Measurements from ENCODE around the gene TAL1.

Gene TAL1

GRCh38 chr1:47224676-47225399 is 7.2 kb downstream of the TAL1 start:
- TF ChIP-seq ZFX (IDR thresholded peaks at IDR 0.05; ENCODE audit: borderline replicate concordance): no peak
- no peak for TF ChIP-seq CTCF (IDR thresholded peaks at IDR 0.05)
- no peak overlapping the region for H3K27ac ChIP-seq

- no peak for TF ChIP-seq CTCF (IDR thresholded peaks at IDR 0.05)
- no peak for TF ChIP-seq ZFX (IDR thresholded peaks at IDR 0.05; ENCODE audit: borderline replicate concordance)
- no peak overlapping the region for H3K27ac ChIP-seq
Measured at GRCh38 chr1:47223921-47224675, 7.9 kb downstream of the TAL1 start.

GRCh38 chr1:47223174-47223920 is 8.7 kb downstream of the TAL1 start:
- H3K27ac ChIP-seq: no peak overlapping the region
- TF ChIP-seq CTCF (IDR thresholded peaks at IDR 0.05): no peak
- no peak for TF ChIP-seq ZFX (IDR thresholded peaks at IDR 0.05; ENCODE audit: borderline replicate concordance)

- TF ChIP-seq CTCF (IDR thresholded peaks at IDR 0.05) (no peak), ZFX (IDR thresholded peaks at IDR 0.05; ENCODE audit: borderline replicate concordance) (no peak)
- H3K27ac ChIP-seq: no peak overlapping the region
Measured at GRCh38 chr1:47222476-47222875, 9.5 kb downstream of the TAL1 start.

GRCh38 chr1:47219590-47220220 is 12.3 kb downstream of the TAL1 start:
- no peak overlapping the region for H3K27ac ChIP-seq
- TF ChIP-seq CTCF (IDR thresholded peaks at IDR 0.05): no peak
- no peak for TF ChIP-seq ZFX (IDR thresholded peaks at IDR 0.05; ENCODE audit: borderline replicate concordance)

GRCh38 chr1:47219001-47219400 is 13.0 kb downstream of the TAL1 start:
- H3K27ac ChIP-seq: no peak overlapping the region
- TF ChIP-seq CTCF (IDR thresholded peaks at IDR 0.05) (no peak), ZFX (IDR thresholded peaks at IDR 0.05; ENCODE audit: borderline replicate concordance) (no peak)
